NCI-H2227 treated with DMSO at 0.1 percent for 48 hours (cell line): ENCODE measurements around the gene PLA2G2F.
A peak's percentile ranks its signal among the peaks of the same experiment; 100 is the strongest.

Experiments
- DNase-seq: peaks from one replicate; lab custom pipeline; 2025; lab: John Stamatoyannopoulos, UW

PLA2G2F gene

DNA sequence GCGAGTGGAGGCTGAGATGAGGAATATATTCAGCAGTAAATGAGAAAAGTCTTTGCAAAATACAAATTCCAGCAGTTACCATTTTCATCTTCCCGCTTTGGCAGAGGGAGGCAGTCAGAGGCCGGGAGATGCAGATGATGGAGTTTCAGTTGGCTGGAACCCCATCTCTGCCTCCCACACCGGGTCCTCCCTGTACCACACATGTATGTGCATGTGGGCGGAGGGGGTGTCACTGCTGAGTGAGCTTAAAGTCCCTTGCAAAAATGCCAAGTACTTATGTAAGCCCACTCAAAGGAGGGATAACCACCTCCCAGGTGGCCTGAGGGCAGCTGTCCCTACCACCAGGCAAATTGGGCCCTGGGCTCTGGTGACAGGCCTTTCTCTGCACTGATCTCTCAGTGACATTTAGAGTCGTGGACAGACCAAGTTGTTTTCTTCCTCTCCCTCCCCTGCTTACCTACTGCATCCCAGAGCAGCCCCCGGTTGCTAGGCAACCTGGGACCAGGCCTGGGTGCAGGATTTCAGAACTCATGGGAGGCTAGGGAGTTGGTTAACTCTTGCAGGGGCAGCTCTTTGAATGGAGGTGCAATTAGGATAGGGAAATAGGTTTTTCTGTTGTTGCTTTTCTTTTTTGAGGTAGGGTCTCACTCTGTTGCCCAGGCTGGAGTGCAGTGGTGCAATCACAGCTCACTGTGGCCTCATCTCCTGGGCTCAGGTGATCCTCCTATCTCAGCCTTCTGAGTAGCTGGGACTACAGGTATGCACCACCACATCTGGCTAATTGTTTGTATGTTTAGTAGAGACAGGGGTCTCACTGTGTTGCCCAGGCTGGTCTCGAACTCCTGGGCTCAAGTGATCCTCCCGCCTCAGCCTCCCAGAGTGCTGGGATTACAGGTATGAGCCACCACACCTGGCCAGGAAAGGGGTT lies 29.7 kb downstream of the PLA2G2F start:
- no peak for DNase-seq

DNA sequence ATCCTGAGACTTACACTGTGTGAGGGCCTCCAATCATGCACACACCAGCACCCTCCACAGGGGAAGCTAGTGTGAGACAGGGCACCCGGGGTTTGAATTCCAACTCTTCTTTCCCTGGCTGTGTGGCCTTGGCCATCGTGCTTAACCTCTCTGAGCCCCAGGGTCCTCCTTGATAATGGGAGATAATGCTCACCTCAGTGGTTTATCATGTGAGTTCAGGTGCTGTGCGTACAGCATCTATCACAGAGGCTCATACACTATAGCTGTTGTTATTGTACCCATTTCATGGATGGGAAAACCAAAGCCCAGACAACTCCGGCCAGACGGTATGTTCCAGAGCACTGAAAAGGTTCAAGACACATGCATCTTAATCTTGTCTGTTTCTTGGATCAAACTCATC lies 30.8 kb downstream of the PLA2G2F start:
- DNase-seq: no peak

DNA sequence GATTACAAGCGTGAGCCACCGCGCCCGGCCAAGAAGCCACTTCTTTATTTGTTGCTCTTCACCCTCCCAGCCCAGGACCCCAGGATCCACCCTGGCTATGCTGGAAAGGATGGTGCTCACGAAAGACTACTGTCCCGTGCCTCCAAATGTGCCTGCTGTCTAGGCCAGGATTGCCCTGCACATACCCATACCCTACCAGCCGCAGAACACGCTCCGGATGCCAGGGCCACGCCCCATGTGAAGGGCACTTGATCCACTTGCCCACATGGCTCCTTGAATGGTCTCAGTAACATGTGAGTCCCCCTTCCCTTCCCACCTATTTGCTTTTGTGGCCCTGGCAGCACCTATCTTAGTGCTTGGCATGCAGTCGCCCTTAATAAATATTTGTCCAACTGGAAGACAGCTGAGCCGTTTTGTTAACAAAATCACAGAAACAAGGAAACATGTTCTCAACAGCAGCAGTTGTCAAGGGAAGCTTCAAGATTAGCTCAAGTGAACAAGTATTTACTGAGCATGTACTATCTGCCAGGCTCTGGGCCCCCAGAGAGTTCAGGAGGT lies 33.0 kb downstream of the PLA2G2F start:
- DNase-seq: no peak

DNA sequence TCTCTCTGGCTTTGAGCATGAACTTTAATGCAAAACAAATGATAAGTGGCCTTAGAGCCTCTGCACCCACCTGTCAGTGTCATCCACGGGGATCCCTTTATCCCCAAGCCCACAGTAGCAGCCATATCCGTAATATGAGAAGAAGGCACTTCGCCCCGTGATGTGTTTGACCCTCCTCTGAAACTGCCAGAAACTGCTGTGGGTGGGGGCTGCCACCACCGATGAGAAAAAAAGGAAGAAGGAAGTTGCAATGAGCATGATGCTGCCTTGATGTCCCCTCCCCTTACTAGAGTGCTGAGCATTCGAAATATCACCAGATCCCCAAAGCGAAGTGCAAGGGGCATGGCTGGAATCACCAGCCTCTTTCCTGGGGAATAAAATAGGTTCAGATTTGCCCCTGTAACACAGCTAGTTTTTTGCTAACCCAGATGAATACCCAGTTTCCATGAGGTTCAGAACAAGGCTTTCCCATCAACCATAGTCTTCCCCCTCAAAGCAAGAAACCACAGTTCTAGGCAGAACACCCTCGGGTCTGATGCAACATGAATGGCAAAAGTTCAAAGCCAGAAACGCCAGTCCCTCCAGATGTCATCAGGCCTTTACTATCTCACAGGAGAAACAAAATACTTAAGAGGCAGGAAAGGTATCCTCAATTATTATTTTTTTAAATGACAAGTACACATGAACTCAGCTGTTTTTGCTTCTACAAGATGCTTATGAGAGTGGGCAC lies 36.0 kb downstream of the PLA2G2F start:
- no peak for DNase-seq

DNA sequence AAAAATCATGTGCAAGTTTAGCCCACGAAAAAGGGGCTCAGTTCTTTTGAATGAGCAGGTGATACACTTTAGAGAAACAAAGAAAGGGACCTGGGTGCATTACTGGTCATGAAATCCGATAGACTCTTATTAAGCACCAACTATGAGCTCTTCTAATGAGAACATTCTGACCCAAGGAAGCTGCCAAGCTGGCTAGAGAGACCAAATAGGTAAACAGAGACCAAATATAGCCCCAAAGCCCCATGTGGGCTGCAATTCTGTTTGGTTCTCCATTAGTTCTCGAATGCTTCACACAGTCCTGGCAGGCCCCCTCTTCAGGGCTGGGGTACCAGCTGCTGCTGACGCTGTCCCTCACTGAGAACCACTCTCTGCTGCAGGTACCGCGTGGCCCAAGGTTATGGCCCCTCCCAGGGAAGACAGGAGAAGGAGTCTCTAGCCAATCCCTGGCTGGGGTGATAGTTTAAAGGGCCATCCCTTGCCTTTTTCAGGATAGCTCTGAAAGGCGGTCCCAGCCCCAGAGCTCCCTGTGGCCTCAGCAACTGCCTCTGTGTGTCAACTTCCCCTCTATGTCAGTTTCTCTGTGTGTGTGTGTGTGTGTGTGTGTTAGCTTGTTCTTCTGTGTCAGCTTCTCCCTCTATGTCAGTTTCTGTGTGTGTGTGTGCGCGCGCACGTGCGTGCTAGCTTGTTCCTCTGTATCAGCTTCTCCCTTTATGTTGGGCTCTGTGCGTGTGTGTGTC lies 39.7 kb downstream of the PLA2G2F start:
- no peak for DNase-seq

DNA sequence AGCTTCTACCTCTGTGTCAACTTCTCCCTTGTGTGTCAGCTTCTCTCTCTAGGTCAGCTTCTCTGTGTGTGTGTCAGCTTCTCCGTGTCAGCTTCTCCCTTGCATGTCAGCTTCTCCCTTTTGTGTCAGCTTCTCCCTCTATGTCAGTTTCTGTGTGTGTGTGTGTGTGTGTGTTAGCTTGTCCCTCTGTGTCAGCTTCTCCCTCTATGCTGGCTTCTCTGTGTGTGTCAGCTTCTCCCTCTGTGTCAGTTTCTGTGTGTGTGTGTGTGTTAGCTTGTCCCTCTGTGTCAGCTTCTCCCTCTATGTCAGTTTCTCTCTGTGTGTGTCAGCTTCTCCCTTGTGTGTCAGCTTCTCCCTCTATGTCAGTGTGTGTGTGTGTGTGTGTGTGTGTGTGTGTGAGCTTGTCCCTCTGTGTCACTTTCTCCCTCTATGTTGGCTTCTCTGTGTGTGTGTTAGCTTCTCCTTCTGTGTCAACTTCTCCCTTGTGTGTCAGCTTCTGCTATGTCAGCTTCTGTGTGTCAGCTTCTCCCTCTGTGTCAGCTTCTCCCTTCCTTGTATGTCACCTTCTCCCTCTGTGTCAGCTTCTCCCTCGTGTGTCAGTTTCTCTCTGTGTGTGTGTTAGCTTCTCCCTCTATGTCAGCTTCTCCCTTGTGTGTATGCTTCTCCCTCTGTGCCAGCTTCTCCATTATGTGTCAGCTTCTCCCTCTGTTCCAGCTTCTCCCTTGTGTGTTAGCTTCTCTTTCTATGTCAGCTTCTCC lies 40.4 kb downstream of the PLA2G2F start:
- no peak for DNase-seq

DNA sequence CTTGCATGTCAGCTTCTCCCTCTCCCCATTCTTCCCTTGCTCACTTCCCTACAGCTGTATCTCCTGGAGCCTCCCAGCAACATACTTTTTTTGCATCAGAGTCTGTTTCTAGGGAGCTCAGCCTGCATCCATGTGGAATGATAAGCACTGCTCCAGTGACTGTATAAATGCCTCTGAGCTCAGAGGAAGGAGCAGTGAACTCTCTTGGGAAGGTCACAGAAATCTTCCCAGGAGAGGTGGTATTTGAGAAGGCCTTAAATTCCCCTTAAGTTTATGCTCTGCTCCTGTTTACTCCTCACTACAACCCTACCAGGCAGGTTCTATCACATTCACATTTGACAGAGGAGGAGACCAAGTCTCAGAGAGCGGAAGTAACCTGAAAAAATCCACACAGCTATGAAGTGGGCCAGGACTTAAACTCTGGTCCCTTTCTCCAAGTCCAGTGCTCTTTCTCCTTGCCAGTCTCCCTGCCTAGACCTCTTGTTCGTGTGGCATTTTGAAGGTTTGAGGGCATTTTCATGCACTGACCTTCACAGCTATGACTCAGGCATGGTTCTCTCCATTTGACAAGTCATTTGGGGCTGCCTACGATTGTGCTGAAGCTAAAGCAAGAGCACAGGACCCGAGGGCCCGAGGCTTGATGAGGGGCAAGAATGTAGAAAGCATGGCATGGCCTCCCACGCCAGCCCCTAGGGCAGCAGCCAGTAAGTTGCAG lies 41.2 kb downstream of the PLA2G2F start:
- DNase-seq: no peak

DNA sequence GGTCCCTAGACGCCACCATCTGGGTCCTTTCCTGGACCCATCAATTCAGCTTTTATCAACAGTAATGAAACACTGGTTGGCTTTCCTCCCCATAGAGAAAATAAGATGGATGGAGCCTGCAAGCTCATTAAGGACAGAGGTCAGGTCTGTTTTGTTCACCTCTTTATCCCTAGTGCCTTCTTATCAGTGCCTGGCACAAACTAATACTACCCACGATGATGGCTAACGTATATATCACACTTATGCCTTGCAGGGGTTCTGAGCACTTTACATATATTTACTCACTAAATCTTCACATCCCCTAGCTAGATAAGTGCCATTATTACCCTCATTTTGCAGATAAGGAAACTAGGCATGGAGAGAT lies 41.7 kb downstream of the PLA2G2F start:
- DNase-seq: no peak

DNA sequence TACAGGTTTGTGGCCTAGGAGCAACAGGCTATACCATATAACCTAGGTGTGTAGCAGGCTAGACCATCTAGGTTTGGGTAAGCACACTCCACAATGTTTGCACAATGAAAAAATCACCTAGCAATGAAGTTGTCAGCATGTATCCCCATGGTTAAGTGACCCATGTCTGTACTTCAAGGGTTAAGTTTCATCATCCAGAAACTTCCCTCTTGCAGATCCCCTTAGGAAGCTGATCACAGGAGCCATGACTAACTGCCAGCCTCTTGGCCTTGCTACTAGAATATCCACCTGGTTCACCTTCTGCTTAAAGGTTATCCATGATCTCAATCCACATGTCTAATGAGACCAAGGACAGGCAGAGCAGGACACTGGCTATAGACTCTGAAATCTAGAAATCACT lies 43.3 kb downstream of the PLA2G2F start:
- DNase-seq: no peak

DNA sequence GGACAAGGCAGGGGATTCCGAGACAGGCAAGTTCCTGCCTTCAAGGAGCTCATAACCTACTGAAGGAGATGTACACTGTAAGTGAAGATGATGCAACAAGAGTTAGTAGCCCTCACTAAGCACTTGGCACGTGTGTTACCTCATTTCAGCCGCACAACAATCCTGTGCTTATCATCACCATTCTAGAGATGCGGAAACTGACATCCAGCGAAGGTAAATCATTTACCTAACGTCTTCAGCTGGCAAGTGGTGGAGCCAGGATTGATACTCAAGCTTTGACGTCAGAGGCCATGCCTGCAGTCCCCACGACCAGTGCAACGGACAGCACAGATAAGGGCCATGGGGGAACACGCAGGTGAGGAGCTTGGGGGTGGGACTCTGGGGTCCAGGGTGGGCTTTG lies 43.9 kb downstream of the PLA2G2F start:
- no peak for DNase-seq

DNA sequence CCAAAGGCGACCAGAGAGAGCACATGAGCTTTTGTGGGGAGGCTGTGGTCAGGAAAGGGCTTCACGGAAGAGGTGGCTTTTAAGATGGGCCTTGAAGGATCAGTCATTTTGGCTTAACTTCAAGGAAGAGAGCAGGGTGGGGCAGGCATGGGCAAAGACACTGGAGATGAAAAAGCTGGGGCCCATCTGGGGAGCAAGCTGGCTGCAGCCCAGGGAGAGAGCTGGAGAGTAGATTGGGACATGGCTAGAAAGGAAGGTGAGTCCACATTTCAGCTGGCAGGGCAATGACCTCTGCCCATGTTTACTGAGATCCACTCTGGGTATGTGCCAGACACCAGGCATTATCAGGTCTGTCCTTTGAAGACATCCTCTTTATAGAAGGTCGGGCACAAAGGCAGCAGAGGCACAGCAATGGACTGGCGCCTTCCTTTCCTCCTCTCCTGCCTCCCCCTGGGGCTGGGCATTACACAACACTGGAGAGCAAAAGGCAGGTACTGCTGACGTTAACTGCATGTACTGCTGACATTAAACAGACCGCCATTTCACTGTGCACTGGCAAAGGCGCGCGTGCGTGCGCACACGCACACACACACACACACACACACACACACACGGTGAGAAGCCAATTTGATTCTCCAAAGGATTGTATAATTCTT lies 44.6 kb downstream of the PLA2G2F start:
- DNase-seq: no peak

DNA sequence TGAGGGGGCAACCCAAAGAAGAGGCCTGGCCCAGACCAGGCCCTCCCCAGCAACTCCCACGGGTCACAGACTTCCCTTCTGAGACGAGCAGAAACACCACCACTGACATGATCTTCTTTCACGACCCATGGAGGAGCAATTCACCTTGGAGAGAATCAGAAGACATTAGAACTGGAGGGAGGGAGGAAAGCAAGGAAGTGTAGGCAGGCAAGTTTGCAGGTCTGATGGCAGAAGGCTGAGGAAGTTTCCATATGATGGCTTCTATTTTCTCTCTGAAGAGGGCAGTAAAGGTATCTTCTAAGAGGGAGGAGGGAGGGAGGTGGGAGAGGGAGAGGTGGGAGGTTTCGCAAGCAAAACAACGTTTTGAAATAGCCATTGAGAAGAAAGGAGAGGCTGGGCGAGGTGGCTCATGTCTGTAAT lies 45.4 kb downstream of the PLA2G2F start:
- DNase-seq: no peak

DNA sequence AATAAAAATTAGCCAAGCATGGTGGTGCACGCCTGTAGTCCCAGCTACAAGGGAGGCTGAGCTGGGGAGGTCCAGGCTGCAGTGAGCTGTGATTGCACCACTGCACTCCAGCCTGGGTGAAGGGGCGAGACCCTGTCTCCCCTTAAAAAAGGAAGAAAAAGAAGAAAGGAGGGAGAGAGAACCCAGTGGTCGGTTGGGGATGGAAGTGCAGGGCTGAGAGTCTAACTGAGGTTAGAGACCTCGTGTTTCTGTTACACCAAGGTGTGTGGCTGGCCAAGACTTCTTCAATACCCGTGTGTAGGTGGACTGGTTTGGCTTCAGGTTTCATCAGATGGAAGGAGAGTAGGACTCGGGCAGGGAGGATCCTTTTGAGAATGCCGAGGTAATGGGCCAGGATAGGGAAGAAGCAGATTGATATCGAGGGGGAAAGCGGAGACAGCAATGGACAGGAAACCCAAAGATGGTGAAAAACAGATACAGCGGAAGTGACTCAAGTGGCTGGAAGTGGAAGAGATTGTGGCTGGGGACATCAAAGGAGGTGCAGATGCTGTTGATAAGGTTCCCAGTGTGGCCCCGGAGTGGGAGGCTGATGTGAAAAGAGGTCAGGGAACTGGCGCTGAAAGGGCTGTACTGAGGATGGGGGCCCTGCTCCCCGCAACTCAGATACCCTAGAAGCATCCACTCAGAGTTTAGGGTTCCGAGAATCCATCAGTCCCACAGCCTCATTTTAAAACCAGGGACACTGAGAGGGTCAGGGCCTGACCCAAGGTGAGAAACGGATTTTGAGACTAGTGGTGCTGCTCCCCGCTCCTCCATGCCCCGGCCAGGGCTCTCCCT lies 46.1 kb downstream of the PLA2G2F start:
- DNase-seq: no peak

DNA sequence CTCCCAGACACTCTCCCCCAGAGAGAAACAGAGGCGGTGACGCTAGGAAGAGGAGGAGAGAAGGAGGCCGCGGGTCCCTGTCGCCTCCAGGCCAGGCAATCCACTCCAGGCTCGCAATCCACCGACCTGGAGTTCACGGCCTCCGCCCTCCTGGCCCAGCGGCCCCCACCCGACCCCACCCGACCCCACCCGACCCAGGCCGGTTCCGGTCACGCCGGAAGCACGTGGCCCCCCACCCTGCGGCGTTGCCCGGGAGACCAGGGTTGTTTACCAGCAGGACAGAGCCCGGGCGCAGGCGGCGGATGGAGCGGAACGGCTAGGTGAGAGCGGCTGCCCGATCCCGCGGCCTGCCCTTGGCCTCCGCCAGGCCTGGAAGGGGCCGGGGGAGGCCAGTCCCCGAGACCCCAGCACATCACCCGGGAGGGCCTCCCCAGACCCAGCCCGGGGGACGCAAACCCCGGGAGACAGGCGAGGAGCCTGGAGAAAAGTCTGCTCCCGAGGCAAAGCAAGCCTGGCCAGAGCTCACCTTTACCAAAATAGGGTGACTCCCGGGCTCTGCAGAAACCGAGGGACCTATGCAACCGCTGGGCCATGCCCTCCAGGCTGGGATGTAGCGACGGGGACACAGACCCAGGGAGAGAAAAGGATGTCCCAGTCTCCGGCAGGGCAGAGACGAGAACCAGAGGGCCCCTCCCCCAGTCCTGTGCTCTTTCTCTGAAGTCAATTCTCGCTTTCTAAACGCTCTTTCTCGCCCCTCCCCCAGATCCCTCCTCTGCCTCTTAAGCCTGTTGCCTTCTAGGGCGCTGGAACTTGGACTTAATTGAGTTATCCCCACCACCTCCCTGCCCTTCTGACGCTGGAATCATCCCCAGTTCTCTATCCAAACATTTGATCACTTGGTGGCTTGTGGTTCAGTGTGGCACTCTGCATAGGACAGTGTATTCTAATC lies 47.0 kb downstream of the PLA2G2F start, which contains the start of the genes PLA2G2C and UBXN10:
TSS of gene PLA2G2C (minus strand) at position 685 of the 949 bp plus-strand sequence. CDS start 9,155 bp downstream, outside the sequence.
TSS of gene UBXN10 (plus strand) at position 263 of the 949 bp plus-strand sequence. CDS start 4,466 bp downstream, outside the sequence.
- peak; percentile 34 for DNase-seq

DNA sequence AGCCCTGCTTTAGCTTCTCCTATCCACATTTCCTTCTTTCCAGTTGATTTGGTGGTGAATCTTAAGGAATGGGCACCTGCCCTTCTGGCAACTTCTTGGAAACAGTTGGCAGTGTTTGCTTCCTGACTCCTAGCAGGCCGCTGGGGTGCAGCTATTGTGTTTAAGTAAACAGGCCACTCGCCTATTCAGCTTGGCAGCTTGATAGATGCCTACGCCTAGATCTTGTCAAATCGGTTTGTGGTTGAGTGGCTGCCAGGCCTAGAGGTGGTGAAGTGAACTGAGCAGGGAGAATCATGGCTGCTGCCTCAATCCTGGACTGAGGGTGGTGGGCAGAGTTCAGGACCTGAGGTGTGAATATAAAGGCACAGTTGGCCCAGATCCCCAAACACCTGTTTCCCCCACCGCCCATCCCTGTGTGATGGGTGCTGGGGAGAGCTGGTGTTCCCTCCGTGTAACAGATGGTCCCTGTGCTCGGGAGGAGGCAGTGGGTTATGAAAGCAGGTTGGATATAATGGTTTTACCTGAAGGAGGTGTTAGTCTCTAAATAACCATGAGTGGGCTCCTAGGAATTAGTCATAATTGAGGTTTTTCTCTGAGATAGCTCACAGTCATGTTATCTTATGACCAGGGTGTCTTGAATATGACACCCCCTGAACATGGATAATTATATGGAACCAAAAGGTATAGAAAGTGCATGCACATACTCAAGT lies 48.1 kb downstream of the PLA2G2F start:
- DNase-seq: no peak

DNA sequence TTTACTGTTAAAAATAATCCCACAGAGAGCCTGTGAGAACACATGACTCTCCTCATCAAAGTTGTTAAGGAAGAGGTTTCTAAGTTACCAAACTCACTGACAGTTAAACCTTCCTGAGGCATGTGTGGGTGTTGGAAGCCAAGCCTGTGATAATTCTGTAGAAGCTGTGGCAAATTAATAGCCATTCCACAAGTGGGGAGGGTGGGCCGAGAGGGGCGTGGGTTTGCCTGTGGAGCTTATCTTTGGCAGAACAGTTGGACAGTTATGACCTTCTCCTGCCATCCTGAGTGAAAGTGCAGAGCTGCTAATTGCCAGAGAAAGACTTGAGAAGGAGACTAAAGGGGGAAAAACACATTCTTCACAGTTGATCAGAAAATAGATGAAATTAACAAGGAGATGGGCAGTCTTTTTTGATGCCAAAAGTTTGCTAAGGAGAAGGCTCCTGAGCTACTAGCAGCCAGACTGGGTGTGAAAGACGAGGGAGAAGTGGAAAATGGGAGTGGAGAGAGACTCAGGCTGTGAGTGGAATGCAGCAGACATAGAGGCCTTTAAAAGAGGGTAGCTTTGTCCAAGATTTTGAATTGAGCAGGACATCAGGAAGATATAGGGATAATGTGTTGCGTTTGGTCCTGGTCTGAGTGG lies 48.8 kb downstream of the PLA2G2F start:
- DNase-seq: no peak

DNA sequence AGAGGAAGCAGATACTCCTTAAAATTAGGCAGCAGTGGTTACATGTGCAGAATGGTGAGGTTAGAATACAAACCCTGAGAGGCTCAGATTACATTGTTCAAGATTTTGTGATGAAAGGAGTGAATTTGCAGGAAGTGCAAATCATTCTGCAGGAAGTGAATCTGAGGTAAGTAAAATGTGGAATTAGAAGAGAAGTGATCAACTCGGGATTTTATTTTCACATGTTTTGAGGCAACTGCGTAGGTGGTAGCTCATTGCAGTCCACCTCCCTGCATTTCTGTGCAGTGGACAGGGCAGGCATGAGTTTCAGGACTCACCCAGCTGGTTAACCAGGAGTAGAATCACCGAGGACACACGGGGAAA lies 49.3 kb downstream of the PLA2G2F start:
- DNase-seq: no peak
